Activated T-cell treated with anti-CD3 and anti-CD28 coated beads for 4 hours (primary cell): Measurements from ENCODE around the gene SMU1.

Source experiments
- DNase-seq: peaks from one replicate; pipeline ENCODE4 v3.0.0-alpha.2; 2020

SMU1 gene

DNA sequence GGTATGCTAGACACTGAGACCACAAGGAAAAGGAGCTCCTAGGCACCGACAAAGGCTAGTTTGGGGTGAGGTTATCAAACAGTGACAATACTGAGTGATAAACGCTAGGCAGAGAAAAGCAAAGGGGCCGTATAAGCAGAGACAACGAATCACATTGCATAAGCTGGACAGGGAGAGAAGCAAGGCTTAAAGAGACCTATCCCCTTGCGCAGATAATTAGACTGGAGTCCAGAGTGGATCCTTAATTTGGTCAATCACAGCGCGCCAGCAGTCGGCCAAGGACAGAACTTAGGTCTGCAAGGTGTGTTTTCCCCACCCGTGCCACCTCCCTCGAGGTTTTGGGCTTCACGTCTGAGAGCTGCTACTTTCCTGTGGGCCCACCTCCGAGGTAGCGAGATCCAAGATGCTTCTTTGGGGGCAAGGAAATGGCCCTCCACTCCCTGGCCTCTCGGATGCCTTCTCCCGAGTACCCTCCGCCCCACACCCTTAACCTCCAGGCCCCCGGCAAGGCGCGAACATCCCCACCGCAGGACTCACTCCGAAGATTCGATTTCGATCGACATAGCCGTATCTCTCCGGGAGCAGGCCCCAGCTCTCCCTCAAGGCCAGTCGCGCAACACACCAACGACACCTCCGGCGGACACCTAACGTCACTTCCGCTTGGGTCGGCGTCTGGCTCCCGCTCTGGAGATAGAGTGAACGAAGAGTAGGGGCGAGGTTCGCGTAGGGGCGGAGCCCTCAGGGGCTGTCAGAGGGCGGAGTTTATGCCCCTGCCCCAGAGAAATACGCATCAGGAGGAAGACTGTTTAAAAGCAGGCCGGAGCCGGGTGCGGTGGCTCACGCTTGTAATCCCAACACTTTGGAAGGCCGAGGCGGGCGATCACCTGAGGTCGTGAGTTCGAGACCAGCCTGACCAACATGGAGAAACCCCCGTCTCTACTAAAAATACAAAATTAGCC, at the start of gene SMU1:
Gene SMU1, minus strand, starts transcription at position 629 of the 959 bp plus-strand sequence. Its CDS starts 66 bp downstream, at position 563.
- peak; percentile 91 for DNase-seq

- no peak for DNase-seq
Measured at GRCh38 chr9:33125461-33125860, 49.0 kb upstream of the SMU1 start.

- no peak for DNase-seq
Measured at GRCh38 chr9:33124751-33125381, 48.4 kb upstream of the SMU1 start.

GRCh38 chr9:33124046-33124445, 47.6 kb upstream of the SMU1 start:
- DNase-seq = no peak

DNA sequence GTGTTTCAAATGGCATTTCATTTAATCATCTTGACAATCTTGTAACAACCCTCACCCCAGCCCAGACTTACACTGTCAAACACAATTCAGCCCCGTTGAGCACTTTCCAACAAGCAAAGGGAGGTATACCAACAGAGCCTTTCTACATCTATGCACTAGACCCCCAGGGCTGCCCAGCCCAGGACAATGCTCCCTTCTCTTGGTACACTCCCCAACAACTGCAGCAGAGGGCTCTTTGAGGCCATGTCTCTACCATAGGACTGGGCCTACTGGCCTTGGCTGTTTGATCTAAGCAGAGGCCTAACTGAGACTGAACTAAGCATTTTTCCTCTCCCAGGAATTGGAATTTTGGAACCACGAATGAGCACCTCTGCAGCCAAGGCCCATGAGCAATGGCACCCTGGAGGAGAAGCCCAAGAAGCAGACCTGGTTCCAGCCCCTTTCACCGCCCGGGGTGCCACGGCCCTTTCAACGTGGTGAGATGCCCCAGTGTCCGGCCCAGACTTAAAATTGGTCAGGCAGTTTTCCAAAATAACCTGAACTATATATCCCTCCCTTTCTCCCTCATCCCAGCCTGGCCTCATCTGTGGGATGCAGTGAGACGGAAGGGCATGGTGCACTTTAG, 47.0 kb upstream of the SMU1 start:
- no peak for DNase-seq

- no peak for DNase-seq
Measured at GRCh38 chr9:33120620-33121019, 44.1 kb upstream of the SMU1 start.

DNA sequence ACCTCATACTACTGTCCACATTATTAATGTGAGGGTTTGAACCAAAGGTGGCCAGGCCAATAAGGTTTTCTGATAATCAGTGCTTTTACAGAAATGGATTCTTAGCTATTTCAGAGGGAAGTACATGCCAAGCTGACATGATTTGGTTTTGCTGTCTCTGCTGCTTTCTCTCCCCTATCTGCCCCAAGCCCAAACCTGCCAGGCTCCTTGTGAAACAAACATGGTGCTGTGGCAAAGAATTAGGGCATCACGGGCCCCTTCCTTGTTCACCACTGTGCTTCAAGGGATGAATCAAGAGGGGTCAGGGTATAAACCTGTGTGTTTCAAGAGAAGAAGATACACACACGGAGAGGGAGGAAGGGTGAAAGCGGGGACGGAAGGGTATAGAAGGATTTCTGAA, 41.3 kb upstream of the SMU1 start:
- DNase-seq = no peak

DNA sequence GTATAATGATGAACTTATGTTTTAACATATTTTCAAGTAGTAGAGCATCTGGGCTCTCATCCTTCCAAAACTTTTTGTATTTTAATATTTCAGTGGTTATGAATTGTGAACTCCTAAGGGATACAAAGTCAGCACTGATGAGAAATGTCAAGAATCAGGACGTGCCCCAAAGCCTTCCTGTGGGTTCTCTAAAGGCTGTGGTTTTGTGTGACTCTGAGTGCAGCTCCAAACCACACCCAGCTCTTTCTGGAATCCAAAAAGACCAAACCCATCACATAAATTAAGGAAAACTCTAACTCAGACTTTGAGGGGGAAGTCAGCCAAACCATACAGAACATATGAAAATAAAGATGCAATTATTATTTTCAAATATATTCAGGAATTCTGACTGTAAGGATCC, 40.8 kb upstream of the SMU1 start:
- no peak for DNase-seq

DNA sequence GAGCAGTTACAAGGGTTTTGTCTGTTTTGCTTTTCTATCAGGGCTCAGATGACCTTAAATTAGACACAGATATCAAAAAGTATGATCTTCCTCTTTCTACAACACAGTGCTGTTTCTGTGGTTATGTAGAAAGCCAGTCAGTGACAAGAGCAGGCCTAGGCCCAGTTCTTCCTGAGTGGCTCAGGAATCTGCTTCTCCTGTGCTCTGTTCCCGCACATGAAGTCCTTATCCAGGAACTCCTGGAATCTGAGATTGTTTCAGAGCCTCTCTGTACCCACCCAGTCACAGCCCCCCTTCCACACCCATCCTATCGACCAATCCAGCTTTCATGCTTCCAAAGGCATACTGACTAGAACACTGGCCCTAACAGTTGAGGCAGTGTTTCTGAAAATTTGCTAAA, 40.4 kb upstream of the SMU1 start:
- DNase-seq = no peak

- DNase-seq = no peak
Measured at GRCh38 chr9:33114746-33115145, 38.3 kb upstream of the SMU1 start.

GRCh38 chr9:33113799-33114547, 37.5 kb upstream of the SMU1 start:
- no peak for DNase-seq

GRCh38 chr9:33112094-33112493, 35.6 kb upstream of the SMU1 start:
- no peak for DNase-seq

- DNase-seq = no peak
Measured at GRCh38 chr9:33111631-33112030, 35.2 kb upstream of the SMU1 start.

GRCh38 chr9:33110686-33111085, 34.2 kb upstream of the SMU1 start:
- DNase-seq = no peak

DNA sequence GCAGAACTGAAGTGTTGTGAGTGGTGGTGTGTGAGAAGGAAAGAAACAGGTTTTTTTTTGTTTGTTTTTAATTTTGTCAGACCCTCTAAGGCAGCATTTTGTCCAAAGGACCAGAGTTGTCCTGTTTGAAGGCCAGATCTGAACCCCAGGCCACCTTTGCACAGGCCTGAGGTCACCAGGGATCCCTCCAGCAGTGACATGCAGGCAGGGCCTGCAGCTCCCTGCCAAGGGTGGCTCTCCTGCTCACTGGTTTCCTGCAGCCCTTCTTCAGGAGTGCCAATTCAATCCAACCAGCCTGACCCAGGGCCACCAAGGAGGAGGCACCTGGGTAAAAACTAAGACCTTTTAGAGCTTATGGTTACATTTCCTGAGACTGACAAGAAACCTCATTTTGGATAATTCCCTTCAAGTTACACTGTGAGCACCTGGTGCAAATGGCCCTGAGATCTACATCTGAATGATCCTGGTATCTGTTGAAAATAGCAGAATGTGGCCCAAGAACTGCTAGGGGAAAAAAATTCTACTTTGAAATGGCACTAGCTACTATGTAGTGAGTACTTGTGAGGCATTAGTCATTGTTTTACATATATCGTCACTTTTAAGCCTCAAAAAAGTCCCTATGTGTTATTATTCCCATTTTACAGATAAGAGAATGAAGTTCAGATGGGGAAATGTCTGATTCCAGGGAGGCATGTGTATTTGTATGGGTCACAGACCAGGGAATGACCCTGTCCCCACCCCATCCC, 33.5 kb upstream of the SMU1 start:
- DNase-seq = no peak

DNA sequence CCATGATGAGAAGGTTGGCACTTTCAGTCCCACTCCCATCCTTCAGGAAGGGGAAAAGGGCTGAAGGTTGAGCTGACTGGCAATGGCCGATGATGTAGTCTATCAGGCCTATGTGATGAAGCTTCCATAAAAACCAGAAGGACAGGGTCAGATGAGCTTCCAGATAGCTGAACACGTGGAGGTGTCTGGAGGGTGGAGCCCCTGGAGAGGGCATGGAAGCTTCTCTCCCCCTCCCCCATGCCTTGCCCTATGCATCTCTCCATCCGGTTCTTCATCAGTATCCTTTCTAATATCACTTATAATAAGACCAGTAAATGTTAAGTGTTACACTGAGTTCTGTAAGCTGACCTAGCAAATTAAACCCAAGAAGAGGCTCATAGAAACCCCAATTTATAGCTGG, 32.6 kb upstream of the SMU1 start:
- no peak for DNase-seq

DNA sequence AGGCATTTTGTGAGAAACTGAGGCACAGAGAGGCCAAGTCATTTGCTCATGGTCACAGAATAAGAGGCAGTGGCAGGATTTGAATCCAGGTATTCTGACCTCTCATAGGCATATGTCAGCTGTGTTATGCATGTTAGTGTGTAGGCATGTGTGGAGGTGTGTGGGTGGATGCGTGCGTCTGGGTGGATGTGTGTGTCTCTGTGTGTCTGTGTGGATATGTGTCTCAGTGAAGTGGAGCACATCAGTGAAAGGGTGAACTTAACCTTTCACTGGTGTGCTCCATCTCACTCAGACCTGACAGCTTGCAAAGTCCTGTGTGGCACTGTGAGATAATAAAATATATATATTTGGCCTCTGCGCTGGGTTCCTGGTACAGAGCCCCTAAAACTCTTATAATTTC, 32.0 kb upstream of the SMU1 start:
- no peak for DNase-seq

- DNase-seq = no peak
Measured at GRCh38 chr9:33107762-33108161, 31.3 kb upstream of the SMU1 start.

GRCh38 chr9:33106827-33107621, 30.6 kb upstream of the SMU1 start:
- DNase-seq = no peak

GRCh38 chr9:33106372-33106771, 29.9 kb upstream of the SMU1 start:
- DNase-seq = no peak

- no peak for DNase-seq
Measured at GRCh38 chr9:33105959-33106358, 29.5 kb upstream of the SMU1 start.

- no peak for DNase-seq
Measured at GRCh38 chr9:33105504-33105903, 29.0 kb upstream of the SMU1 start.
